HG02885 (cell line): Measurements from ENCODE around the gene TJAP1.
"Not testable (repeated sequence)": the region's sequence is repeated elsewhere in the genome, so short reads cannot be mapped to it uniquely, and the experiment has no call there.

Experiments
- ATAC-seq: cut with Tn5 transposase; IDR thresholded peaks from one replicate; pipeline ENCODE4 v1.9.1; 2021; ENCODE audit warnings: mild to moderate bottlenecking; ENCODE audit not compliant: unreplicated experiment, poor library complexity

The TJAP1 gene

DNA sequence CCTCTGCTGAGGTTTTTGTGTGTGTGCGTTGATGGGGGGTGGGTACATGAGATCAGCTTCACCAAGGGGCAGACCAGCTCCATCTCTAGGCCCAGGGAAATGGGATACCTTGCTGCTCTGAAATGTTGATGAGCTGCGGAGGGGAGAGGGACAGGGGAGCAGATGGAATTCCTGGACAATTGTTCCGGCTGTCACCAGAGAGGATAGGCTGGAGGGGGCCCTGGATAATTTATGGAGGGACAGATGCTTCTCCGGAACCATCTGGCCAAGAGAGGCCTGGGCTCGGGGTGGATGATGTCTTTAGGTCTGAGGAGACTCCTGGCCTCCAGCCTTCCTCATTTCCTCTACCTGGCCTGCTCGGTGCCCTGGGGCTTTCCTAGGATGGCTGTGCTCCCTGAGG, 1.9 kb upstream of the TJAP1 start:
- ATAC-seq = no peak

DNA sequence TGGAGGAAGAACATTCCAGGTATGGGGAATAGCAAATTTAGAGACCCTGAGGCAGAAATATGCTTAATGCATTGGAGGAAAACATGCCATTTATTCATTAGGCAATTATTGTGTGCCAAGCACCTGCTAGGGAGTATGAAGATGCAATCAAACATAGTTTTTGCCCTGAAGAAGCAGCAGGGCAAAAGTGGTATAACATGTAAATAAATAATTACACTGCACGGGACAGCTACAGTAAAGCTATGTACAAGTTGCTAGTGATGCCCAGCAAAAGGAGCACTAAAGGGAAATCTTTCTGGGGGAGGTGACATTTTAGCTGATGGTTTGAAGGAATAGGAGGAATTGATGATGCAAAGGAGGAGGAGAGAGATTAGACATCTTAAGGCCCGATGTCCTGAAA, 624 bp upstream of the TJAP1 start:
- ATAC-seq = no peak

DNA sequence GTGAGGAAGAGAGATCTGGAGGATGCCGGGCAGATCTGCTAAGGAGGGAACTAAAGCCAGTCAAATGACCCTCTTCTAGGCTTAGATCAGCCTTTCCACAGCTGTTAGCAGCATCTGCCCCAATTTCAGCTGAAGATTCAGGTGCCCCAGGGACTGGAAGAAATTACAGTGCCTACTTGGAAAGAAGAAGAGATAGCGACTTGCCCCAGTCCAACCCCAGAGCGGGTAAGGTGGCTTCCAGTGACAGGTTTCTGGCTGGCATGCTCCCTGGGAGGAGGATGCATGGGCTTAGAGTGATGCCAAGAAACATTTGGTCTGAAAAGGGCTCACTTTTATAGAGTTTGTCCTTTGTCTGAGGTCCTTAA, 620 bp downstream of the TJAP1 start:
- ATAC-seq = no peak

DNA sequence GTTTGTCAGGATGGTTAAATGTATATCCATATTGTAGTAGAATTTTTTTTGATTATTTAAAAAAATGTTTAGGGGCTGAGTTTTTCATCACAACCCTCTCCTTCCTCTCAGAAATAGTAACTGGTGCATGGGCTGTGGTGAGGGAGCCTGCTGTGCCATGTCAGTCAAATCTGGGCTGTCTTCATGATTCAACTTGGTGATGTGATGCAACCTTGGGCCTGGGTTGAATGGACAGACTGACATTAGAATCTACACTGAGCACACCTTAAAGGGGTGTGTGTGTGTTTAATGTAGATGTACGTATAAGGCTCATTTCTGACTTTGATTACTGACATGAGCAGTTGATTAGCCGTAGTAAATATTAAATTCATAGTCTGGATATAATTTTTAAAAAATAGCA, 3.7 kb downstream of the TJAP1 start:
- no peak for ATAC-seq

DNA sequence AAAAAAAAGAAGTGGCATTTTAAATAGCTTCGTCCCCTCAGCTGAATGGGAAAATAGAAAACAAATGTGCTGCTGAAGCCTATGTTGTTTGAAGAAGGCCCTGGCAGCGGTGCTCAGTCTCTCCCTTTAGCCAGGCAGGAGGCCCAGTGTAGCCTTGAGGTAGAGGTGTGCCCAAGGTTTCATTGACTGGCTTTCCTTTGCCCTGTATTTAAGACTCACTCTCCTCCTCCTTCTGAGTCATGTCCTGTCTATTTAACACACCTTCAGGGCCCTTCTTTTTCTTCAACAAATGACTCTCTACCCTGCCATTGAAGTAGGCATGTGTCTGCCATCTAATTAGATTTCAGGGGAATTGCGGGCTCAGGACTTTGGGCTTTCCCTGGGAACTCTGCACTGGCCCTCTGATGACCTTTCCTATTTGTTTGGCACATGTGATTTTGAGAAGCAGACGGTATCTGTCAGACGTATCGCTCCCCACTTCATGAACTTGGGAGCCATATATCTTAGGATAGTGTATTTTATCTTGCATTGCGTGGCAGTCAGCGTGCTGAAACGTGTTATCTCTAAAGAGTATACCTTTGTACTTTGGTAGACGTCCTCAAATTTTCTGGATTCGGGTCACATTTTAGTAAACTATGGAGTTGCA, 4.3 kb downstream of the TJAP1 start:
- ATAC-seq = no peak

DNA sequence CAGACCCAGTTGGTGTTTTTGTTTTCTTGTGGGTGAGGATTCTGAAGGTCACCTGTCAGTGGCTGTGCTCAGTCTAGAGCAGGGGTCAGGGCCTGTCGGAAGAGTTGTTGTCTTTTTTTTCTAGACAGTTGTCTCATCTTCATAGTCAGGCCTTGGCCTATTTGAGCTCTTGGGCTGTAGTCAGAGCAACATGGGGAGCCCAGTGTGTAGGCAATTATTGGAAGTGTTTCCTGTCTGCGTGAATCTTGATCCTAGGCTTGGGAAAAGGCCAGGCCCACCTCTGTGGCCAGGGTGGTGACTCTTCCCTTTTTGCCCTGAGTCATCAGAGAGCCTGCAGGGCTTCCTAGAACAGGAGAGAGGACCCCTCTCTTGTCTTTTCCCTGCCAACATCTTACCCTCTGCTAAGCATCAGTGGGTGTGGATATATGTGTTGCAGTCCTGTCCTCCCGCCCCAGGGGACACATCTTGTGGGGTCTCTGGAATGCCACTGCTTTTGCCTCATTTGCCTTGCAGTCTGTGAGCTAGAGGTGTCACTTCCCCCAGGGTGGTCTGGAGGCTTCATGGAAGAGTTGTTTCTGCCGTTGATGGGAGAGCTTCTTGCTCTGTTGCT, 11.4 kb downstream of the TJAP1 start:
- no peak for ATAC-seq

DNA sequence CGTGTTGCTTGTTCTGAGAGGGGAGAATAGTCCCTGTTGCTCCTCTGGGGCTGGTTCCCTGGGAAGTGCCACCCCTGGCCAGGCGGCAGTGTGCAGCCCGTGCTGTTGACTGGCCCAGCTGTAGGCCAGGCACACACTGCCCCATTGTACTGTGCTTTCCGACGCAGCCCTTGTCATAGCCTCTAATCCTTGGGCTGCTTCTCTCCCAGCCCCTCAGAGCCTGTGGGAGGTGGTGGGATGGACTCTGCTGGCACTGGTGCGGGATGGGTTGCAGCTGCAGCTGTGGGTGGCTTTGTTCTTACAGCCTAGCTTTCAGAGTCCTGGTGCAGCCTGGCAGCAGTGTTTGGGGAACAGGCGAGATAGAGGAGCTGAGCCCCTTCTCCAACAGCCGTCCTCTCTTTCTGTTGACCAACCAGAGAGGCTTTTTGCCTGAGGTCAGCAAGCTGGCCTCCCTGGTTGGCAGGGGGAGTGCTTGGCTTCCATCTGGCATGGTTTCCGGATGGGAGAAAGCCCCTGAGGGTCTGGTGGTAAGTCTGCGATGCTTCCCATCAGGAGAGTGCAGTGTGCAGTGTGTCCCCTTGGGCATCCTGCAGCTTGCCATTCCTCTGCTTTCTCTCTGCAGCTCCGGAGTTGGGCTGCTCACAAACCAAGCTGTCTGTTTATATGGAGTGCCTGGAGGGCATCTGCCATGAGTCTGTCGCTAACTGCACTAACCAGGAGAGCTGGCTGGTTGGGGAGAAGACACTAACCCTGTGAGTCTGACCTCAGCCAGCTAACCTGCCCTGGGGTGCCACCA, 12.1 kb downstream of the TJAP1 start:
- no peak for ATAC-seq

DNA sequence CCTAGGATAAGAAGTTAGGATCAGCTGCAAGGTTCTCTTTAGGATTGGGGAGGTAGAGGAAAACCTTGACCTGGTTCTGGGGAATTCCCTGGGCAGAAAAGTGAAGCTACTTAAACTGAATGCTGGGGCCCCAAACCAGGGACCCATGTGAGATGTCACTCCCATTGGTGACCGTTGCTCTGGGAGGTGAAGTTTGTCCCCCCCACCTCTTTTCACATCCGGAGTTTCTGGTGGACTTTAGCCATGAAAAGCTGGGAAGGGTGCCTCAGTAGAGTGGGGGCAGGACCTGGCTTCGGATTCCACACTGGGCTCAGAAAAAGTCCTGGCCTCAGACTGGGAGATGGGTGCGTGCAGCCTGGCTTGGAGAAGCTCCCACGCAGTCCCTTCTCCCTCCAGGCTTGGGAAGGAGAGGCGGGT, 13.2 kb downstream of the TJAP1 start:
- no peak for ATAC-seq

DNA sequence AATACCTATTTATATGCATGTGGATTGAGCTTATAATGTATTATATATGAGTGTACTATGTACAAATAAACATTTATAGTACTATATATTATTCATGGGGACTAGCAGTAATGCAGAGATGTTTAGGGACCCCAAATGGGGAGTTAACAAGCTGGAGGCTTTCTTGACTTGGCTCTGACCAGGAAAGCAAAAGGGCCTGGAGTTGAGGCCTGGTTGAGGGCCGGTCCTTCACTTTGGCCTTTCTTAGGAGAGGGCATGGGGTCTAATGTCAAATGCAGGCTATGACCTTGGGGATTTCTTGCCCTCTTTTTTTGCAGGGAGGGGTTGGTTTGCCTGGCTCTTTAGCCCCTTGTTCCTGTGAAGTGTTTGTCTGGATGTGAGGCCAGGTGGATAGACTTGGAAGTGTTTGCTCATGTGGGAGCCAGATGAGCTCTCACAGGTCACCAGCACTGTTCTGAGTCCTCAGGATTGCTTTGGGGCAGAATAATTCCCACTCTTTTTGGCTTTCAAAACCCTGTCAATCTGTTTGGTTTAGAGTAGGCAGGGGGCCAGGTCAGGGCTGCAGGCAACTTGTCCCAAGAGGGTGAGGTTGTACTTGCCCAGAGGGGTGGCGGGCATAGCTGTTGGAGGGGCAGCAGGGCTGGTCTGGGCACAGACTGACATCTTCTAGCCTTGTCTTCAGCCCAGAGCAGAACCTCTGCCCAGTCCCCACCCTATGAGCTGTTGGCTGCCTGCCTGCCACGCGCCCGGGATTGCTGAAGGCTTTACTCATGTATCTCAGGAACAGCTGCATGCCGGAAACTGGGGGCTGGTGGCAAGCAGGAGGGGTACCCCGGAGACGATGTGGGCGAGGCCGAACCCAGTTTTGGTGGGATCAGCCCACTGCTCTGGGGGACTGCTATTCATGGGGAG, 14.6 kb downstream of the TJAP1 start:
- no peak for ATAC-seq

DNA sequence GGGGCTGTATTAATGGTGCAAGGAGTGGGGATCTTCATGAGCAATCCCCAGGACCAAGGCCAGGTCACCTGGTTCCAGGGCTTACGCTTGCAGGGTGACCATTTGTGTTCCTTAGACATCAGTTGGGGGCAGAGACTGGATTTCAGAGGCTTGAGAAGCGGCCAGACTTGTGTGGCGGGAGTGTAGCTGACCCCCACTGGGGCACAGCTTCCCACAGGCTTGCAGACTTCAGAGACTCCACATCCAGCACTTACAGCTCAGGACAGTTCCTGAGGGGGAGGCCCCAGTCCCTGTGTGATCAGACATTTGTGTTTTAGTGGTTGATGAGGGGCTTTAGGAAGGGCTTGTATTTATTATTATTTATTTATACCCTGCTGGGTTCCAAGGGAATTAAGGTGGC, 15.3 kb downstream of the TJAP1 start:
- ATAC-seq = no peak

DNA sequence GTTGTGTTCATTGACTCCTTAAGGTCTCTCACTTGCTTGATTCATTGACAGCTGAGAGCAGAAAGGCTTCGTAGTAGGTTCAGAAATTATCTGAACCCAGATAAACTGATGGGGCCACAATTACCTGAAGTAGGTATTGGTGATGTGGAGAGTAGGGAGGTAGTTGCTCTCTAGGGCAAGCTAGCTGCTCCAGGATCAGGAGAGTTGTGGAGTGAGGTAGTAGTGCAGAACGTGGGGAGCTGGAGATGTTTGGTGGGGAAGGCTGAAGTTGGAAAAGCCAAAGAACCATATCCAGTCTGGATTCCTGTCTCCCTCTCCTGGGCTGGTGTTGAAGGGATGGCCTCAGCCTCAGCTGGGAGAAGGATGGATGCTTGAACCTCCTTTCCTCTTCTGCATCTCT, 15.9 kb downstream of the TJAP1 start:
- no peak for ATAC-seq

DNA sequence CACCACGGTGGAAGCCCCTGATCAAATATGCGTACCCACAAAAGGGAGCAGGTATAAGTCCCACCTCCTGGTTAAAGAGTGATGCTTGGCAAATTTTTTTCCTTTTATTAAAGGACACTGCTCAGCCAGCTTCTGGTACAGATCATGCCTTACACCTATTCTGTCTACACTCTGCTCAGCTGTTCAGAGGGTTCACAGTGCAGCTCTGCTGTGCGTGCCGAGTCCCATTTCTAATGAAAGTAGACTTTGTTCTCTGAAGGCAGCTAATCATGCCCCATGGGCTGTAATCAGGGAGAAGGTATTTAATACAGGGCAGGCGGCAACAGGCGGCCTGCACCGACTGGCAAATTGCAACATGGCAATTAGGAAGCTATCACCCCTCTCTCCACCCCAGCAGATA, 16.5 kb downstream of the TJAP1 start:
- no peak for ATAC-seq

DNA sequence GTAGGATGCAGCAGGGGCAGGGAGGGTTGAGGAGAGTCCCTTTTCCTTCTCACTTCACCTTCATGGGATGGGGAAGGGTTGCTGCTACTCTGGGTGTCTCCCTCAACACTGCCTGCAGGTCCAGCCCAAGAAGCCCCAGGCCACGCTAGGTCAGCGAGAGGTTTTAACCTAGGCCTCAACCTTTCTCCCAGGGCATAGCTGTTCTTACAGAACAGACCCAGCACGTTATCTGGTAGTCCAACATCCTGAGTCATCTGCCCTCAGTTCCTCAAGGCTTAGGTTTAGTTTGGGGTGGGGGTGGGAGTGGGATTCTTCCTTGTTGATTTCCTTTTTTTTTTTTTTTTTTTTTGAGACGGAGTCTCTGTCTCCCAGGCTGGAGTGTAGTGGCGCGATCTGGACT, 17.0 kb downstream of the TJAP1 start:
- ATAC-seq = no peak

DNA sequence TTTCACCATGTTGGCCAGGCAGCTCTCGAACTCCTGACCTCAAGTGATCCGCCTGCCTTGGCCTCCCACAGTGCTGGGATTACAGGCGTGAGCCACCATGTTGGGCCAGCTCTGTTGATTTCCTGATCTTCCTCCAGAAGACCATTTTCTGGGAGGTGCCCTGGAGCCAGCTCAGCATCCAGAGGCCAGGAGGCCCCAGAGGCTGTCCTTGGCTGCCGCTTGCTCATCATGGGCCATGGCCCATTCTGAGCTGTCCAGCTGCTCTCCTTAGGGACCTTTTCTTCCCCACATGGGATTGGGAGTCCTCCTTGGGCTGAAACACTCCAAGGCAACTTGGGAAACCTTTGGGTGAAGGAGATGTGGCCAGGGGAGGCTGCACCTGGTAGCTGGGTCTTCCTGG, 17.4 kb downstream of the TJAP1 start:
- ATAC-seq = no peak

DNA sequence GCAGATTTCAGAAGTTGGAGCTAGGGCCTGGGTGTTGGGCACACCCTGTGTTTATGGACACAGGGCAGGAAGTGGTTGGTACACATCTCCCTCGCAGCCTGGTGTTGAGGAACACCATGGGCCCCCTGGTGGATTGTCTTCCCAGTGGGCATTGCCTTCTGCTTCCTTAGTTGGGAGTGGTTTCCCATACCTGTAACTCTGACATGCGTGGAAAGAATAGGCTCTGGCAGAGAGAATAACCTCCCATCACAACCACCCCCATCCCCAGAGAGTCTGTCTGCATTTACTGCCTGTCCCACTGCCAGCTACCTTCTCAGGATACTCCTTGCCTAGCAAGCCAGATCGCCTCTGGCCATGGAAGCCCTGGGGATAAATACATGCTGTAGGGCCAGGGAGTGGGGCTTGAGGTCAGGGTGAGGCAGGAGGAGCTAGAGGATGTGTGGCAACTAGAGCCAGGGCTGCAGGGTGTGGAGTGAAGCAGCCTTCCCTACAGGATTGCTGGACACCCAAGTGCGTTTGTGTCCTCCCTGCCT, 18.1 kb downstream of the TJAP1 start:
- ATAC-seq = no peak

DNA sequence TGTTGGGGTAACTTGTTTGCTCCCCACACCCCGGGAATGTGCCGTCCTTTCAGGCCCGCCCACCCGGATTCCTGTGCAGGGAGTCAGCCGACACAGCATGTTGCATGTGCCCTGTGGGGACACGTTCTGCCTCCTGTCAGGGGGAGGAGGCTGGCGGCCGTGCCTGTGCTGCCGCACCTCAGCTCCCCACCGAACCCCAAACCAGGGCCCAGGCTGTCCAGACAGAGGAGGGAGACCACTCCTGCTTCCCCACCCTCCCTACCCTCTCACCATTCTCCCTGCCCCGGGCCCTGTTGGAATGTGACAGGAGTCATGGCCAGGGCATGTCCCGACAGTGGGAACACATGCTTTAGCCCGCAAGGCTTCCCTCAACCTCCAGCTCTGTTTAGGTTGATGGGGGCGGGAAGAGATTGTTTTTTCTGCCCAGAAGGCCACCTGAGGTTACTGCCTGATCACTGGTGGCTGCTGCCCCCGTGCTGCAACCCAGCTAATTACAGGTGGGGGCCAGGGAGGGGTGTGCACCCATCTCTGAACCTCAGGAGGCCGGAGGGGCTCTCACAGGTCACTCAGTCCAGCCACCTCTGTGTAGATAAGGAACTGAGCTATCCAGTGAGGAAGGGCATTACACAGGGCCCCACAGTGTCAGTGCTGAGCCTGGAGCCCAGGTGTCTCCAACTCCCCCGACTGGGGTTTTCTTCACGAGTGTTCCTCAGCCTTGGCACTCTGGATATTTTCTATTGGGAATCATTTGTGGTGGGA, 19.2 kb downstream of the TJAP1 start:
- ATAC-seq = no peak

DNA sequence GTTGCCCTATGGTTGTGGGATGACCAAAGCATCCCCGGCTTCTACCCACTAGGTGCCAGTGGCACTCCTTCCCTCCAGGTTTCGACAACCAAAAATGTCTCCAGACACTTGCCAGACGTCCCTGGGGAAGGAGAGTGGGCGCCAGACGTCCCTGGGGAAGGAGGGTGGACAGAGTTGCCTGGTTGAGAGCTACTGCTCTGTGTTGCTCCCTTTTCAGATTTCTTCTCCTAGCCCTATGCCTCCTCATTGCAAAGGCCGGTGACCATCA, 19.7 kb downstream of the TJAP1 start:
- ATAC-seq = no peak

DNA sequence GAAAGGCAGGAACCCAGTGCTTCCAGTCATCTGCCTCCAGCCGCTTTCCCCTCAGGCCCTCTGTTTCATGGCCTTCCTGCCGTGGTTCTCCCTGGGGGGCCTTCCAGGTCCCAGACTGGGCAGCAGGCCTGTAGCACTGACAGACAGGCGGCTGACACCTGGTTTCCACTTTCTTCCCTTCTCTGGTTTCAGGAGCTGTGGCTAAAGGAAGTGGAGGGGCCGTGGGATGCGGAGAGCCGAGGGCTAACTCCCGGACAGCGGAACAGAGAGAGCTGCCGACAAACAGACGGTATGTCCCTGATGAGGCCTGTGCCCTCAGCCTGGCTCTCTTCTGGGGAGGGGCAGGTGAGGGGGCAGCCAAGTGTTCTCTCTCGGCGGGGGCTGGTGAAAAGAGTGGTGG, 20.3 kb downstream of the TJAP1 start:
- ATAC-seq = no peak

DNA sequence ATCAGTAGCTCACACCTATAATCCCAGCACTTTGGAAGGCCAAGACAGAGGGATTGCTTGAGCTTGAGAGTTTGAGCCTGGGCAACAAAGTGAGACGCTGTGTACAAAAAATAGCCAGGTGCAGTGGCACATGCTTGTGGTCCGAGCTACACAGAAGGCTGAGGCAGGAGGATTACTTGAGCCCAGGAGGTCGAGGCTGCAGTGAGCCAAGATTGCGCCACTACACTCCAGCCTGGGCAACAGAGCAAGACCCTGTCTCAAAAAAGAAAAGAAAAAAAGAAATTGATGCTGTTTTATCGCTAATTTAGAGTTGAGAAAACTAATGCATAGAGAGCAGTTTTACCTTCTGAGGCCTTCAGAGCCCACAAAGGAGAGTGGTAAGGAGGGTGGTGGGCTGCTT, 20.9 kb downstream of the TJAP1 start:
- ATAC-seq = not testable (repeated sequence)
